HCT116 (cell line): Measurements from ENCODE around the gene HMG20A.
"Not testable (repeated sequence)": the region's sequence is repeated elsewhere in the genome, so short reads cannot be mapped to it uniquely, and the experiment has no call there.

Experiments used
- EZH2 ChIP-seq: fragments of 200-600 bp; sonication (generic); IDR thresholded peaks from 2 replicates; pipeline ENCODE4 v1.6.1; 2017; ENCODE audit warnings: antibody characterized with exemption, mixed run types
- SP1 ChIP-seq: IDR thresholded peaks from 2 replicates; pipeline ENCODE4 v1.6.1; 2012; ENCODE audit warnings: low read depth
- TF ChIP-seq, protein P1 (sequence below): IDR thresholded peaks from 2 replicates; pipeline ENCODE4 v1.6.1; 2012; ENCODE audit warnings: low read depth
- TF ChIP-seq, protein P2 (sequence below): IDR thresholded peaks from 2 replicates; pipeline ENCODE4 v1.6.1; 2012
- TF ChIP-seq, protein P3 (sequence below), 3 experiments: fragments of 200-600 bp in 1 of 3; sonication (generic) in 1 of 3; IDR thresholded peaks in 2 of 3; conservative IDR thresholded peaks in 1 of 3; 2 replicates each; pipeline ENCODE4 v1.5.1; 2012 to 2017; ENCODE audit warnings: low read depth in 2 of 3, low read length in 2 of 3, antibody characterized with exemption in 1 of 3, borderline replicate concordance in 1 of 3, control low read depth in 1 of 3, mild to moderate bottlenecking in 1 of 3, mixed read lengths in 1 of 3, mixed run types in 1 of 3, moderate library complexity in 1 of 3; ENCODE audit not compliant: insufficient read depth in 1 of 3

GRCh38 chr15:77406173-77406759 is 14.4 kb upstream of the HMG20A start:
- TF ChIP-seq, protein P1, sequence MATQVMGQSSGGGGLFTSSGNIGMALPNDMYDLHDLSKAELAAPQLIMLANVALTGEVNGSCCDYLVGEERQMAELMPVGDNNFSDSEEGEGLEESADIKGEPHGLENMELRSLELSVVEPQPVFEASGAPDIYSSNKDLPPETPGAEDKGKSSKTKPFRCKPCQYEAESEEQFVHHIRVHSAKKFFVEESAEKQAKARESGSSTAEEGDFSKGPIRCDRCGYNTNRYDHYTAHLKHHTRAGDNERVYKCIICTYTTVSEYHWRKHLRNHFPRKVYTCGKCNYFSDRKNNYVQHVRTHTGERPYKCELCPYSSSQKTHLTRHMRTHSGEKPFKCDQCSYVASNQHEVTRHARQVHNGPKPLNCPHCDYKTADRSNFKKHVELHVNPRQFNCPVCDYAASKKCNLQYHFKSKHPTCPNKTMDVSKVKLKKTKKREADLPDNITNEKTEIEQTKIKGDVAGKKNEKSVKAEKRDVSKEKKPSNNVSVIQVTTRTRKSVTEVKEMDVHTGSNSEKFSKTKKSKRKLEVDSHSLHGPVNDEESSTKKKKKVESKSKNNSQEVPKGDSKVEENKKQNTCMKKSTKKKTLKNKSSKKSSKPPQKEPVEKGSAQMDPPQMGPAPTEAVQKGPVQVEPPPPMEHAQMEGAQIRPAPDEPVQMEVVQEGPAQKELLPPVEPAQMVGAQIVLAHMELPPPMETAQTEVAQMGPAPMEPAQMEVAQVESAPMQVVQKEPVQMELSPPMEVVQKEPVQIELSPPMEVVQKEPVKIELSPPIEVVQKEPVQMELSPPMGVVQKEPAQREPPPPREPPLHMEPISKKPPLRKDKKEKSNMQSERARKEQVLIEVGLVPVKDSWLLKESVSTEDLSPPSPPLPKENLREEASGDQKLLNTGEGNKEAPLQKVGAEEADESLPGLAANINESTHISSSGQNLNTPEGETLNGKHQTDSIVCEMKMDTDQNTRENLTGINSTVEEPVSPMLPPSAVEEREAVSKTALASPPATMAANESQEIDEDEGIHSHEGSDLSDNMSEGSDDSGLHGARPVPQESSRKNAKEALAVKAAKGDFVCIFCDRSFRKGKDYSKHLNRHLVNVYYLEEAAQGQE = not testable (repeated sequence)
- TF ChIP-seq, protein P2, sequence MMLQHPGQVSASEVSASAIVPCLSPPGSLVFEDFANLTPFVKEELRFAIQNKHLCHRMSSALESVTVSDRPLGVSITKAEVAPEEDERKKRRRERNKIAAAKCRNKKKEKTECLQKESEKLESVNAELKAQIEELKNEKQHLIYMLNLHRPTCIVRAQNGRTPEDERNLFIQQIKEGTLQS = not testable (repeated sequence)
- TF ChIP-seq EZH2, SP1: not testable (repeated sequence)
- TF ChIP-seq, protein P3, sequence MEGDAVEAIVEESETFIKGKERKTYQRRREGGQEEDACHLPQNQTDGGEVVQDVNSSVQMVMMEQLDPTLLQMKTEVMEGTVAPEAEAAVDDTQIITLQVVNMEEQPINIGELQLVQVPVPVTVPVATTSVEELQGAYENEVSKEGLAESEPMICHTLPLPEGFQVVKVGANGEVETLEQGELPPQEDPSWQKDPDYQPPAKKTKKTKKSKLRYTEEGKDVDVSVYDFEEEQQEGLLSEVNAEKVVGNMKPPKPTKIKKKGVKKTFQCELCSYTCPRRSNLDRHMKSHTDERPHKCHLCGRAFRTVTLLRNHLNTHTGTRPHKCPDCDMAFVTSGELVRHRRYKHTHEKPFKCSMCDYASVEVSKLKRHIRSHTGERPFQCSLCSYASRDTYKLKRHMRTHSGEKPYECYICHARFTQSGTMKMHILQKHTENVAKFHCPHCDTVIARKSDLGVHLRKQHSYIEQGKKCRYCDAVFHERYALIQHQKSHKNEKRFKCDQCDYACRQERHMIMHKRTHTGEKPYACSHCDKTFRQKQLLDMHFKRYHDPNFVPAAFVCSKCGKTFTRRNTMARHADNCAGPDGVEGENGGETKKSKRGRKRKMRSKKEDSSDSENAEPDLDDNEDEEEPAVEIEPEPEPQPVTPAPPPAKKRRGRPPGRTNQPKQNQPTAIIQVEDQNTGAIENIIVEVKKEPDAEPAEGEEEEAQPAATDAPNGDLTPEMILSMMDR (IDR thresholded peaks at IDR 0.05 in 2 of 3, conservative IDR thresholded peaks at IDR 0.05 in 1 of 3; ENCODE audit: borderline replicate concordance in 1 of 3, insufficient read depth in 1 of 3, low read depth in 2 of 3, low read length in 2 of 3) = not testable (repeated sequence)
